NCI-H1092 treated with DMSO at 0.1 percent for 48 hours (cell line): ENCODE measurements around the gene SCCPDH.
"Not testable (repeated sequence)": the region's sequence is repeated elsewhere in the genome, so short reads cannot be mapped to it uniquely, and the experiment has no call there.

Experiments
- DNase-seq: peaks from one replicate; lab custom pipeline; 2025; lab: John Stamatoyannopoulos, UW

SCCPDH gene

DNA sequence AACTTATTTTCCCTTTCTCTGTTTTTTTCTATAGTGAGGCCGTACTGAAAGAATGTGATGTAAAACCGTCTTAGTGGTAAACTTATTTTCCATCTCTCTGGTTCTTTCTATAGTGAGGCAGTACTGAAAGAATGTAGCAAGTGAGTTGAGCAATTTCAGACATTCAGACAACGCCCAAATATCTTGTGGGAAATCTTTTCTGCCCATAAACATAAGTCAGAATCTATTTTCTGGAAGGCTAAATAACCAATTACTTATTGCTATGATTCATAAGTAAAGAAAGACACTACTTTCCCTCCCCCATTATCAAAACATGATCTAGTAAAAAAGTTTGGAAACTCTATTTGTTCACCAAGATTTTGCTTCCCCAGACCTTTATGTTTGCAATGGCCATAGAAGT lies 18.8 kb upstream of the SCCPDH start:
- DNase-seq = no peak

DNA sequence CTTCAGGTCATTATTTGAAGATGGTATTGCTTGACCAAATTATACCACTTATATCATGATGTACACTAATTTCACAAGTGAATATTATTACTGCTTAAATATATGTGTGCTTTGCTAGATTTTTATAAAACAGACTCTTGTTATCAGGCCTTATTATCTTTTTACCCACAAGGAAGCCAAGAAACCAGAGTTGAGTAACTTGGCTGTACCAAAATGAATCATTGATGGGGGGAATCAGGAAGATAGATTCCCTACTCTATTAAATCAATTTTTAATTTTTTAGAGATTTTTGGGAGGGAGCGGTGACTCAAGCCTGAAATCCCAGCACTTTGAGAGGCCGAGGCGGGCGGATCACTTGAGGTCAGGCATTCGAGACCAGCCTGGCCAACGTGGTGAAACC lies 16.0 kb upstream of the SCCPDH start:
- DNase-seq = no peak

DNA sequence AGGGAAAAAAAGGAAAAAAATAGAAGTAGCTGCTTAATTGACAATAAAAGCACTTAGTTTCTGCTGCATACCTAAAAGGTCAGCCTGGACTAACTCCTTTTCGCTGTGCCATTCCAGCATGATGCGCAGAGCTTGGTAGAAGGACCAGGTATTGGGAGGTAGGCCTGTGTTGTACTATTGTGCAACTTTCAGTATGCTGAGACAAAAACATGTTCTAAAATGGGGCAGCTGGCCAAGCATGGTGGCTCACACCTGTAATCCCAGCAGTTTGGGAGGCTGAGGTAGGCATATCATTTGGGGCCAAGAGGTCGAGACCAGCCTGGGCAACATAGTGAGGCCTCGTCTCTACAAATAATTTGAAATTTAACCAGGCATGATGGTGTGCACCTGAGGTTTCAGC lies 15.0 kb upstream of the SCCPDH start:
- no peak for DNase-seq

DNA sequence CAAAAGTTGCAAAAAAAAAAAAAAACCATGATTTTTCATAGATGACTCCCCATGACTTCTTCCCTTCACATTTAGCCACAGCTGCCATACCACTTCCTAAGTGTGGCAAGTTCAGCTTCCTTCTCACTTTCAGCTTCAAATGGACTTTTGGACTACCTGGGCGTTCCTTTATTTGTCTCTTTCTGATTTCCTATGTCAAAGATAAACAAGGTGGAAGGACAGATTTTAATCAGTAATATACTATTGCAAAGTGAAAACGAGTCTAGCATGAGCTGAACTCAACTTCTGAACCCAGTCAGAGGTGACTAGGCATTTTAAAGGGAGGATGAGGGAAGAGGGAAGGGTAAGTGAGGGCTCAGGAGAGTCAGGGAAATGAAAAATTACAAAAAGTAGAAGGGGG lies 14.4 kb upstream of the SCCPDH start:
- DNase-seq = no peak

DNA sequence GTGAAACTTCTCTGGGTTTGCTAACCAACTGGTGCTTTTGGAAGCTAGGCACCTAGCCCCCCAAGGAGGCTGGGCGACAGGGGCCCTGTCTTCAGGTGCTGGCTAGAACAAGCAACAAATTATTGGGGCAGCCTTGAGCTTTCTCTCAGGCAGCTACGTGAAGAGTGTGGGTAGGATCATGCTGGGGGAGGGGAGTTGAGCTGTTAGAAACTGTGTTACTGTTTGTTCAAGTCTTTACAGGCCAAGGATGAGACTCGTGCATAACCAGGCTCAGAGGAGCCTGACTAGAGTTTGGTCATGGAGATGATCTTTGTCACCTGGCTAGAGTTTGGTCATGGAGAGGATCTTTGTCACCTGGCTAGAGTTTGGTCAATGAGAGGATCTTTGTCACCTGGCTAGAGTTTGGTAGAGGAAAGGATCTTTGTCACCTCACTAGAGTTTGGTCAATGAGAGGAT lies 12.6 kb upstream of the SCCPDH start:
- DNase-seq = no peak

DNA sequence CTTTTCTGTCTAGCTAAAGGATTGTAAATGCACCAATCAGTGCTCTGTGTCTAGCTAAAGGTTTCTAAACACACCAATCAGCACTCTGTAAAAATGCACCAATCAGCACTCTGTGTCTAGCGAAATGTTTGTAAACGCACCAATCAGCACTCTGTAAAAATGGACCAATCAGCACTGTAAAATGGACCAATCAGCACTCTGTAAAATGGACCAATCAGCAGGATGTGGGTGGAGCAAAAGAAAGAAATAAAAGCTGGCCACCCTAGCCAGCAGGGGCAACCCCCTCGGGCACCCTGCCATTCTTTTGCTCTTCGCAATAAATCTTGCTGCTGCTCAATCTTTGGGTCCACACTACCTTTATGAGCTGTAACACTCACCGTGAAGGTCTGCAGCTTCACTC lies 11.8 kb upstream of the SCCPDH start:
- DNase-seq = not testable (repeated sequence)

DNA sequence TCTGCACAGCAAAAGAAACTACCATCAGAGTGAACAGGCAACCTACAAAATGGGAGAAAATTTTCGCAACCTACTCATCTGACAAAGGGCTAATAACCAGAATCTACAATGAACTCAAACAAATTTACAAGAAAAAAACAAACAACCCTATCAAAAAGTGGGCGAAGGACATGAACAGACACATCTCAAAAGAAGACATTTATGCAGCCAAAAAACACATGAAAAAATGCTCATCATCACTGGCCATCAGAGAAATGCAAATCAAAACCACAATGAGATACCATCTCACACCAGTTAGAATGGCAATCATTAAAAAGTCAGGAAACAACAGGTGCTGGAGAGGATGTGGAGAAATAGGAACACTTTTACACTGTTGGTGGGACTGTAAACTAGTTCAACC lies 4.8 kb upstream of the SCCPDH start:
- not testable (repeated sequence) for DNase-seq

DNA sequence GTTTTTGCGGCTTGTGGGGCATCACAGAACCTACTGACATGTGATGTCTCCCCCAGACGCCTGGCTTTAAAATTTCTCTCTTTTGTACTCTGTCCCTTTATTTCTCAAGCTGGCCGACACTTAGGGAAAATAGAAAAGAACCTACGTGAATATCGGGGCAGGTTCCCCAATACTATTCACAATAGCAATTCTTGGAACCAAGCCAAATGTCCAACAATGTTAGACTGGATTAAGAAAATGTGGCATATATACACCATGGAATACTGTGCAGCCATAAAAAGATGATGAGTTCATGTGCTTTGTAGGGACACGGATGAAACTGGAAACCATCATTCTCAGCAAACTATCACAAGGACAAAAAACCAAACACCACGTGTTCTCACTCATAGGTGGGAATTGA lies 3.4 kb upstream of the SCCPDH start:
- not testable (repeated sequence) for DNase-seq

DNA sequence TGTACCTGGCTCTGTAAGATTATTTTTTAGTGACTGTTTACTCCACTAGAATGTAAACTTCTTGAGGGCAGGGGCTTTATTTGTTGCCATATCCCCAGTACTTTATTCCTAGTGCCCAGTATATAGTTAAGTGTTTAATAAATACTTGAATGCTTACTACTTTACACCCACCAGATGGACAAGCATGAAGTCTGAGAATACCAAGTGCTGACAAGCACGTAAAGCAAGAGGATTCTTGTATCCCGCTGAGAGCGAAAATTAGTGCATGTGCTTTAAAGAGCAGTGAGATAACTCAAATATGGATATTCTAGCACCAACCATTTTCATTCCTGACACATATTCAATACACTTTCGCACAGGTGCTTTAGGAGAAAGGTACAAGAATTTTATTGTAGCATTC lies 1.5 kb upstream of the SCCPDH start:
- no peak for DNase-seq

DNA sequence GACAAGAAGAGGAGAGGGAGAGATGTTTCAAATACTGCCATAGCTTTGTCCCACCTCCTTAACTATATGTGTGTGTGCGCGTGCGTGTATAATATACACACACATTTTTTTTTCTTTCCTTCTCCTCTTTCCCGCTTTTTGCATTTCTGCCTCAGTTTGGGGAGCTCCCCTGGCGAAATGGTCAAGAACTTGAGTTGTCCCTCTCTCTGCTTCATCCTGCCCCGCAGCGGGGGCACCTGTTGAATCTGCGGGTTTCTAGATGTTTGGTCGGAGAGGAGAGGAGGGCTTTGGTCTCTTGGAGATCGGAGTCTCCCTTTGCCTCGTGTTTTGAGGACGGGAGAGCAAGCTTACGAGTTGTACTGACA lies 504 bp downstream of the SCCPDH start:
- DNase-seq = peak; percentile 89

DNA sequence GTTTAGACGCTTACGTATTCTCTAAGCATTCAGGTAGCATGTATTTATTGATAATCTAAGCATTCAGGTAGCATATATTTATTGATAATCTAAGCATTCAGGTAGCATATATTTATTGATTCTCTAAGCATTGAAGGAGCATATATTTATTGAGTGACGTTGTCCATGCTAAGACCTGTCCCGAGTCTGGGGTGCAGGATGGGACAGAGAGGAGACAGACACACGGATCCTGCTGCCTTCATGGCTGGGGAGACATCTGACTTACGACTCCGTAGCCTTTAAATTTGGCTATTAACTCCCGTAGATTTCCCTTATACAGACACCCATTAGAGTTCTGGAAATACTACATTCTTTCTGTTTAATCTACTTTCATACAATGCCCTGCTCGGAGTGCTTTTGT lies 982 bp downstream of the SCCPDH start:
- DNase-seq = peak; percentile 45

DNA sequence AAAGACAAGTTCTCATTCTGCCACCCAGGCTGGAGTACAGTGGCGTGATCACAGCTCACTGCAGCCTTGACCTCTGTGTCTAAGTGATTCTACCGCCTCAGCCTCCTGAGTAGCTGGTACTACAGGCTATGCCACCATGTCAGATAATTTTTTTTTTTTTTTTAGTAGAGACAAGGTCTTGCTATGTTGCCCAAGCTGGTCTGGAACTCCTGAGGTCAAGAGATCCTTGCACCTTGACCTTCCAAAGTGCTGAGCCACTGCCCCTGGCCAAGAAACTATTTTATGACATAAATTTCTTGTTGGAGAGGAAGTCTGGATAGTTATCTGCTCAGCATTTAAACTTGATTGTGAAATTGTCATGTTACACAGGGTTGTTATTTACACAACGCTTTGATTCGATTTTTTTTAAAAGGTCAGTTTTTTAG lies 2.1 kb downstream of the SCCPDH start:
- no peak for DNase-seq

DNA sequence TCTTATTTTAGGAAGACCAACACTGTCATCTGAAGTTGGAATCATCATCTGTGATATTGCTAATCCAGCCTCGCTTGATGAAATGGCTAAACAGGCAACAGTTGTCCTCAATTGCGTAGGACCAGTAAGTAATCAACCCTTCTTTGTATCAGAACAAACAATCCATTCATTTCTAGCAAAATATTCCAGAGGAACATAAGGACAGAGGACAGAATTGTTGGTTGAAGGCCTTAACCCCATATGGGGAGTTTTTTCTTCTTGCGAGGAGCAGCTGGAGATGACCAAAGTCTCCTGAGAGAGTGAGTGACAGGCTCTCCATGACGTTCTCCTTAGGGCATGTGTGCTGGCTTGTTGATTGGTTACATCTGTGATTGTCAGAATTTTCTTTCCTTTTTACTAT lies 2.7 kb downstream of the SCCPDH start:
- DNase-seq = no peak

DNA sequence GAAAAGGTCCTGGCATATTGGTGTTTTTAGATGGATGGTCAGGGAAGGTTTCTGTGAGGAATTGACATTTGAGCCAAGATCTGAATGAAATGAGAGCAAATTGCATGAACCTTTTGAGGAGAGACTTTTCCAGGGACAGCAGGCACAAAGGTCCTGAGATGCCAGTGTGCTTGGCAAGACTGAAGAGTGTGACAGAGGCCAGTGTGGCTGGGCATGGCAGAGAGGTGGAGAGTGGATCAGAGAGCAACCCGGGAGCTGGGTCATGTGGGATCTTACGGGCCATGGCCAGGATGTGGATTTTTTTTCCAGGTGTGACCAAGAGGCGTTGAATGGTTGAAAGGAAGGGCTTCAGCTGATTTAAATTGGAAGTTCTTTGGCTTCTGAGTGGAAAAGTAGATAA lies 3.4 kb downstream of the SCCPDH start:
- DNase-seq = no peak

DNA sequence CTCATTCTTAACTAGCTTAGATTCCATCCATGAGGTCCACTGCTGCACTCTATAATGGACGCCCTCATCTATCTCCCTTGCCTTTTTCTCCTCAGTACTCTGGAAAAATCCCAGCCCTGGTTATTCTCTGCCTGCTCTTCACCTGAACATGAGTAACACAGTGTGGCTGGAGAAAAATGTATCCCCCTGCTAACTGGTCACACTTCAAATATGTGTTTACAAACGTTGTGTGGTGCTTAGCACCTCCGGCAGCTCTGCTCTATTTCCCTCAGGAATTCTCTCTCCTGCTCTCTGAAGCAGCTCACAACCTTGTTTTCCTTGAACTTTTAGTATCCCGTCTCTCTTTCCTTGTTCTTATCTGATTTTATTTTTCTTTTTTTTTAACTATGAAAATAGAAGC lies 4.1 kb downstream of the SCCPDH start:
- DNase-seq = no peak

DNA sequence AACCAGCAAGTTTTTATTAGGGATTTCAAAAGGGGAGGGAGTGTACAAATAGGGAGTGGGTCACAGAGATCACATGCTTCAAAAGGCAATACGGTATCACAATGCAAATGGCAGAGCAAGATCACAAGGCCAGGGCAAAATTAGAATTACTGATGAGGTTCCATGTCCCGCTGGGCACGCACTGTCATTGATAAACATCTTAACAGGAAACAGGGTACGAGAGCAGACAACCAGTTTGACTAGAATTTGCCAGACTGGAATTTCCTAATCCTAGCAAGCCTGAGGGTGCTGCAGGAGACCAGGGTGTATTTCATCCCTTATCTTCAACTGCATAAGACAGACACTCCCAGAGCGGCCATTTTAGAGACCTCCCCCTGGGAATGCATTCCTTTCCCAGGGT lies 4.8 kb downstream of the SCCPDH start:
- DNase-seq = not testable (repeated sequence)

DNA sequence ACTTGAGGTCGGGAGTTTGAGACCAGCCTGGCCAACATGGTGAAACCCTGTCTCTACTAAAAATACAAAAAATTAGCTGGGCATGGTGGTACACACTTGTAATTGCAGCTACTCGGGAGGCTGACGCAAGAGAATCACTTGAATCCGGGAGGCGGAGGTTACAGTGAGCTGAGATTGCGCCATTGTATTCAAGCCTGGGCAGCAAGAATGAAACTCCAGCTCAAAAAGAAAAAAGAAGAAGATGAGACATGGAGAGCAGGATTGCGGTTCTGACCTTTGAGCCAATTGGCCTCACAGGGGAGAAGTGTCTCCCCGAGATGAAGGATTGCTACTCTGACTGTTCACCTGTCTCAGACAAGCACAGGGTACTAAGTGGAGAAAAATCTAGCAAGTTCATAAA lies 6.6 kb downstream of the SCCPDH start:
- no peak for DNase-seq

DNA sequence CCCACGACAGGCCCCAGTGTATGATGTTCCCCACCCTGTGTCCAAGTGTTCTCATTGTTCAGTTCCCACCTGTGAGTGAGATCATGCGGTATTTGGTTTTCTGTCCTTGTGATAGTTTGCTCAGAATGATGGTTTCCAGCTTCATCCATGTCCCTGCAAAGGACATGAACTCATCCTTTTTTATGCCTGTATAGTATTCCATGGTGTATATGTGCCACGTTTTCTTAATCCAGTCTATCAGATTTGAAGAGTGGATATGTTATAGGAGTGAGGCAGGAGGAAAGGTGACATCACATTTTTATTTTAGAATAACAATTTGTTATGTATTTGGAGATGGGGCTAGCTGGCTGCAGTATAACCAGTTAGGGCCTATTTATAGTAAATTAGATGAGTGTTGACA lies 7.7 kb downstream of the SCCPDH start:
- not testable (repeated sequence) for DNase-seq

DNA sequence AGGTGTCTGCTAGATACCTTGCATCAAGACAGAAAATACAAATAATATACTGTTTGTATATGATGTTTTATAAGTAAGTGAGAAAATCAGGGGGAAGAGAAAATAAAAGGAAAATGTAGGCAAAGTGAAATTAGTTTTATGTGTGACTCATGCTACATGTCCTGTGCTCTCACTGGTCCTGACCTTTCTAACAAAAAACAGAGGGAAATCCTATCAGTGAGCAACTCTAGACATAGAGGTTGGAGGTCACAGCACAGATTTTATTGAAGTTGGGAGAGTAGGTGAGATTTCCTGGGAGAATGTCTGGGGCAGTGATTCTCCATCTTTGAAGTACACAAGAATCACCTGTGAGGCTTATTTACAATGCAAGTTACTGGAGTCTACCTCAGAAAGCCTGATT lies 9.5 kb downstream of the SCCPDH start:
- no peak for DNase-seq

DNA sequence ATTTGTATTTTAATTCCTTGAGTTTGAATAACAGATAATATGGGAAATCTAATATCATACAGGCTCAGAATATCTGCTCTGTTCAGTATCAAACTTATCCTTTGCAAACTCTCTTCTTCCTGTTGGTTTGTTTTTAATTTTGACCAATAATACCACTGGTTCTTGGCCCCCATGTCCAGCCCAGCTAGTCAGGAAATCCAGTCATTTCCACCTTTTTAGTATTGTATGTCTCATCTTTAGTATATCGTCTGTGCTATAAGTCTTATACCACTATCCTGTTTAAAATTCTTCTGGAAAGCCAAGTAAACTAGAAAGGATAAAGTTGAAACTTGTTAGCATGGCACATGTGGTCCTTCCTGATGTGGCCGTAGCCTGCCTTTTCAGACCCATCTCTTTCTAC lies 10.7 kb downstream of the SCCPDH start:
- DNase-seq = no peak

DNA sequence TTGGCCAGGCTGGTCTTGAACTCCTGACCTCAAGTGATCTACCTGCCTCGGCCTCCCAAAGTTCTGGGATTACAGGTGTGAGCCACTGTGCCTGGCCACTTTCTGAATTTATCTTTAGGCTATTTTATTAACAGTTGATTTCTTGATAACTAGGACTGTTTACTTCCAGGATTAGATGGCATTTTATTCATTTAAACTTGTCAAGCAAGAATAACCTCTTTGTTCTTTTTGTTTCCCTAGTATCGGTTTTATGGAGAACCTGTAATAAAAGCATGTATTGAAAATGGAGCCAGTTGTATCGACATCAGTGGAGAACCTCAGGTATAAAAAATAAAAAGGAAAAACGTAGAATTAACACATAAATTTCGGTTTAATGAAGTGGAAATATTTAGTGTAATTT lies 11.5 kb downstream of the SCCPDH start:
- no peak for DNase-seq

DNA sequence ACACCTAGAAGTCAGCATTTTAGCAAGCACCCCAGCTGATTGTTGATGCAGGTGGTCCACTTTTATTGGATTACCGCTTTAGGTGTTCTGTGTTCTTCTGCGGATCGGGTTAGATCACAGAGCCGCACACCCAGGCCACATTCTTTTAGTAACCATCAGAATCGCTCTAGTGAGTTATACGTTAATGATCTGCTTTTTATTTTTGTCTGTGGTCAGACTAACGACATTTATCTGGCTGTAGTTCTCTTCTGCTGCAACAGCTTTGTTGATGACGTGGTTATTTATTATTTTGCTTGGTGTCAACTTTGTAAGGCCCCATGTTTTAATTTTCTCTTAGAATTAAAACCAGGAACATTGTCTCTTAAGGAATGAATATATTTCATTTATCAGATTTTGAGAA lies 18.2 kb downstream of the SCCPDH start:
- no peak for DNase-seq

DNA sequence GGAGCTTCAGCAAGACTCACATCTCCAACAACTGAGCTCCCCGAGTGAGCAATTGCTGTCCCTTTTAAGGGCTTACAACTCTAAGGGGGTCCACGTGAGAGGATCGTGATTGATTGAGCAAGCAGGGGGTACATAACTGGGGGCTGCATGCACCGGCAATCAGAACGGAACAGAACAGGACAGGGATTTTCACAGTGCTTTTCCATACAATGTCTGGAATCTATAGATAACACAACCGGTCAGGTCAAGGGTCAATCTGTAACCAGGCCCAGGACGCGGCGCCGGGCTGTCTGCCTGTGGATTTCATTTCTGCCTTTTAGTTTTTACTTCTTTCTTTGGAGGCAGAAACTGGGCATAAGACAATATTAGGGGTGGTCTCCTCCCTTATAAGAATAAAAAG lies 21.9 kb downstream of the SCCPDH start:
- DNase-seq = not testable (repeated sequence)

DNA sequence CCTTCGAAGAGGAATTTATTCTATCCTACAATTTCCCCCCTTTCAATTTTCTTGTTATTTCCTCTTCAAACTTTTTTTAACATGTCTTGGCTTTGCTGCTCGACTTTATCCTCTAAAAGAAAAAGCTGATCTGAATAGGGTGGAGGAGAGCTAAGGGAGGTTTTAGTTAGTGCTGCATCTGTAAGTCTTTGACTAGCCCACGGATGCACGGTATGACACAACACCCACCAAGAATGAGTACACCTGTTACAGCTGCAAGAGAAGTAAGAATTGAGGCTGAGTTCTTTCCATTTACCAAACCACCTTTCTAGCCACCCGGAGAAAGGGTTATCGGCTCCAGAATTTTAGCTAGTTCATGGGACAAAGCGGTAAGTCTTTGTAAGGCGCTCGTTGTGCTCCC lies 23.8 kb downstream of the SCCPDH start:
- DNase-seq = no peak

DNA sequence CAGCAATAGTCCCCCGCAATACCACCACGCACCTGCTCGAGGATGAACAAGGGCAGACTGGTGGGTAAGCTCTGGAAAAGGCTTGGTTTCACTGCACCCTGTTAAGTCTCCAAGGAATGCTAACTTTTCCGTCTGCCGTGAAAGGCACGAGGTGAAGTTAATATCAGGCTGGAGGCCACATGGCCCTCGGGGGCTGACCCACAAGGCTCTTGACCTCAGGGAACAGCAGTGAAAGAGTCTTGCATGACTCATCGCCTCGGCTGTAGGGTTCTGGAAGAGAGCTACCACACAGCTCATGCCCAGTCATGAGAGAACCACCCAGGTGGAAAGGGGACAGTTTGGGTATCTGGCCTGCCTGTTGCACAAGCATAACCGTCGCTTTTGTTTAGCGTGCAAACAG lies 24.7 kb downstream of the SCCPDH start:
- DNase-seq = no peak
